Suprapubic skin (tissue), 4 donors: ENCODE data around the gene TP53AIP1. TPM values are rescaled to one million over a fixed set of nuclear protein-coding genes. Genes with fewer than 3 reads are reported as not detected.

Experiments used
- DNase-seq, 2 donors: peaks; one replicate each; pipeline ENCODE4 v3.0.0-alpha.2; 2019; ENCODE audit warnings: low spot score in 2 of 2
- H3K27ac ChIP-seq: fragments of 200-600 bp; sonication (generic); one replicate; pipeline ENCODE4 v1.5.1; 2019
- H3K27me3 ChIP-seq: fragments of 200-600 bp; sonication (generic); one replicate; pipeline ENCODE4 v1.5.1; 2019
- H3K36me3 ChIP-seq: fragments of 200-600 bp; sonication (generic); one replicate; pipeline ENCODE4 v1.5.1; 2019
- H3K4me1 ChIP-seq: fragments of 200-600 bp; sonication (generic); one replicate; pipeline ENCODE4 v1.5.1; 2019
- H3K4me3 ChIP-seq: fragments of 200-600 bp; sonication (generic); one replicate; pipeline ENCODE4 v1.5.1; 2019; ENCODE audit warnings: mild to moderate bottlenecking
- H3K9me3 ChIP-seq: fragments of 200-600 bp; sonication (generic); one replicate; pipeline ENCODE4 v1.5.1; 2019
- CTCF ChIP-seq, 2 donors: fragments of 200-600 bp in 1 of 2; fragments of 450-650 bp in 1 of 2; sonication (generic) in 1 of 2; IDR thresholded peaks; one replicate each; pipeline ENCODE4 v1.5.1; 2016 to 2019; ENCODE audit warnings: antibody characterized with exemption in 2 of 2, mild to moderate bottlenecking in 1 of 2, moderate library complexity in 1 of 2
- EP300 ChIP-seq: sonication (generic); formaldehyde crosslinking; IDR thresholded peaks from one replicate; pipeline ENCODE4 v1.6.1; 2017; ENCODE audit warnings: antibody characterized with exemption
- POLR2A ChIP-seq, 2 donors: fragments of 450-650 bp; IDR thresholded peaks; one replicate each; pipeline ENCODE4 v1.6.1; 2017; ENCODE audit warnings: antibody characterized with exemption in 2 of 2, mild to moderate bottlenecking in 2 of 2, moderate library complexity in 2 of 2
- POLR2AphosphoS5 ChIP-seq, 3 donors: sonication (generic); formaldehyde crosslinking; IDR thresholded peaks; one replicate each; pipeline ENCODE4 v1.6.1; 2017; ENCODE audit warnings: antibody characterized with exemption in 3 of 3
- WGBS: methylation state at CpG from one replicate; pipeline ENCODE4 v1.1.5; 2018; 5-methylcytosine and 5-hydroxymethylcytosine counted together
- total RNA-seq, 4 donors: library from RNA; depleted of rRNA; stranded (reverse); fragments of >200 nt; gene quantifications; one replicate each; pipeline ENCODE4 v1.1.0, GENCODE V29; 2016

The TP53AIP1 gene
- total RNA-seq, 4 donors from 2014 or later = 19.2 to 32.9 (median 21.0) TPM

- TF ChIP-seq POLR2A (IDR thresholded peaks at IDR 0.05) (no peak), EP300 (no peak), POLR2AphosphoS5 (IDR thresholded peaks at IDR 0.05) (no peak), CTCF (IDR thresholded peaks at IDR 0.05) (no peak)
- whole genome bisulfite sequencing = 97% methylated on average over 10 of the region's 18 CpGs
- no peak overlapping the region for H3K27ac ChIP-seq
- H3K36me3 ChIP-seq = no peaks in the 10 kb centered on the region
- H3K27me3 ChIP-seq = no peaks in the 10 kb centered on the region
- no peaks in the 10 kb centered on the region for H3K9me3 ChIP-seq
- H3K4me3 ChIP-seq = no peak overlapping the region
- H3K4me1 ChIP-seq = peaks cover 40% of the 10 kb centered on the region
- no peak for DNase-seq
These were observed 31.0 kb downstream of the TP53AIP1 start for GRCh38 chr11:128911701-128912100.

- H3K9me3 ChIP-seq = no peaks in the 10 kb centered on the region
- H3K4me3 ChIP-seq = no peak overlapping the region
- H3K27me3 ChIP-seq = no peaks in the 10 kb centered on the region
- DNase-seq = no peak
- peaks cover 44% of the 10 kb centered on the region for H3K4me1 ChIP-seq
- H3K27ac ChIP-seq = no peak overlapping the region
- no peaks in the 10 kb centered on the region for H3K36me3 ChIP-seq
- WGBS = 98% methylated on average over 17 of the region's 17 CpGs
- TF ChIP-seq POLR2A (IDR thresholded peaks at IDR 0.05) = no peak
- TF ChIP-seq EP300 = no peak
- no peak for TF ChIP-seq POLR2AphosphoS5 (IDR thresholded peaks at IDR 0.05)
- TF ChIP-seq CTCF (IDR thresholded peaks at IDR 0.05) = no peak
These were observed 31.4 kb downstream of the TP53AIP1 start for GRCh38 chr11:128911239-128911638.

GRCh38 chr11:128910576-128910975, 32.1 kb downstream of the TP53AIP1 start:
- Histone ChIP-seq H3K4me1 (peaks cover 51% of the 10 kb centered on the region), H3K27ac (no peak overlapping the region), H3K9me3 (no peaks in the 10 kb centered on the region), H3K27me3 (no peaks in the 10 kb centered on the region), H3K4me3 (no peak overlapping the region), H3K36me3 (no peaks in the 10 kb centered on the region)
- WGBS = 84% methylated on average over 3 of the region's 3 CpGs
- no peak for DNase-seq
- TF ChIP-seq POLR2A (IDR thresholded peaks at IDR 0.05) = no peak
- TF ChIP-seq EP300 = no peak
- TF ChIP-seq CTCF (IDR thresholded peaks at IDR 0.05) = no peak
- TF ChIP-seq POLR2AphosphoS5 (IDR thresholded peaks at IDR 0.05) = no peak

- Histone ChIP-seq H3K4me1 (peaks cover 54% of the 10 kb centered on the region), H3K4me3 (no peak overlapping the region), H3K27ac (no peak overlapping the region), H3K36me3 (no peaks in the 10 kb centered on the region), H3K27me3 (no peaks in the 10 kb centered on the region), H3K9me3 (no peaks in the 10 kb centered on the region)
- TF ChIP-seq POLR2A (IDR thresholded peaks at IDR 0.05) (no peak), CTCF (IDR thresholded peaks at IDR 0.05) (no peak), POLR2AphosphoS5 (IDR thresholded peaks at IDR 0.05) (no peak), EP300 (no peak)
- no peak for DNase-seq
- WGBS = 58% methylated on average over 7 of the region's 8 CpGs
These were observed 33.1 kb downstream of the TP53AIP1 start for GRCh38 chr11:128909438-128910125.

GRCh38 chr11:128908391-128909246, 34.1 kb downstream of the TP53AIP1 start:
- H3K27ac ChIP-seq = peak overlapping the region; percentile 59
- peak in 1 of 2 donors; percentile 88 for DNase-seq
- peak overlapping the region; percentile 10 for H3K4me3 ChIP-seq
- H3K36me3 ChIP-seq = no peaks in the 10 kb centered on the region
- H3K9me3 ChIP-seq = no peaks in the 10 kb centered on the region
- no peak for TF ChIP-seq POLR2A (IDR thresholded peaks at IDR 0.05)
- no peak for TF ChIP-seq EP300
- no peak for TF ChIP-seq POLR2AphosphoS5 (IDR thresholded peaks at IDR 0.05)
- no peak for TF ChIP-seq CTCF (IDR thresholded peaks at IDR 0.05)
- no peaks in the 10 kb centered on the region for H3K27me3 ChIP-seq
- WGBS = 18% methylated on average over 10 of the region's 12 CpGs
- H3K4me1 ChIP-seq = peaks cover 48% of the 10 kb centered on the region
